Fibroblast of skin of left quadriceps (primary cell): Measurements from ENCODE around the gene TIGIT.
A peak's percentile ranks its signal among the peaks of the same experiment; 100 is the strongest.

ENCODE experiments used
- DNase-seq, 2 experiments: peaks; one replicate each; pipeline ENCODE4 v3.0.0-alpha.2; 2013; ENCODE audit warnings: low read depth in 2 of 2

The TIGIT gene

DNA sequence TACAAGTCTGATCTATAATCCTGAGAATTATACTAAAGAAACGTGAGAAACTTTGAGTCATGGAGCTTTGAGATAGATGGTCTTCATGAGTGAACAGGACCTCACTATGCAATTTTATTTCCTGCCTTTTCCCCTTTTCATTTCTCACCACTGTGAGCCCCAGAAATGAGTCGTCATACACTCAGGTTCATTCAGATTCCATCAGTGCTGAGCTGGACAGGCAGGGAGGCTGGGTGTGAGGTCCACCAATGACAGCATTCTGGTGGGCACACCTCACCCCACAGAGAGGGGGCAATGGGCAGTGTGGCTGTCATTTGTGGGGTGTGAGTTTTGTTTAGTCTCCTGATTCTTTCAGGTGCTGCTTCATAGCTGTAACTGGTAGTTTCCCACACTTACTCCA is 16.9 kb downstream of the TIGIT start:
- DNase-seq: no peak

DNA sequence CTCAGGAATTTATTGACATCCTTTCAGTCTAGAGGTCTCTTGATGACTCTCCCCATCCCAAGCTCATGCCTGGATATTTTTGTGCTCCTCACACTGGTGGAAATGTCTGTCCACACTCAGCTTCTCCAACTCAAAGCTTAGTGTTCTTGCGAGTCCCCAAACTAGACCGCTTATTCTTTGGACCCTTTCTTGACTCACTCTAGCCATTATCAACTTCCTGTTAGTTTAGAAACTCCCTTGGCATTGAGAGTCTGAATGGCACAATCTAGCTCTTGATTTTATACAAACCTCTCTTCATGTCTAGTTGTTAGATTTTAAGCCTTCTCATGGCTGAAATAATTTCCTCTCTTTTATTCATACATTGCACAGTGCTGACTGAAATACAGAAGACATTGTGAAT is 19.6 kb downstream of the TIGIT start:
- DNase-seq: no peak

DNA sequence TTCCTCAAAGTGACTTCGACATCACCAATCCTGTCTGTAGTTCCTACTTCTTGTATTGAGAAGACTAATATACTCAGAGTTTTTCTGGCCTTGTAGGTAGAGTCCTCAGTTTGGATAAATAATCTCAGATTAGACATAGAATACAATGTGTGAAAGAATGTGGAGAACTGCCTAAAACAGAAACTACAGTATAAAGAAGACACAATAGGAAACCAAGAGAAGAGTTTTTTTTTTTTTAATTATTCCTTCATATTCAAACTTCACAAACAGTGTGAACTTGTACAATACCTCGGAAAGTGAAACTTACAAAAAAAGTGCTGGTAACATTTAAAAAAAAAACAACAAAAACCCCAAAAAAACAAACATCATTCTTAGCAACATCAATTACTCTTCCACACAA is 20.5 kb downstream of the TIGIT start:
- DNase-seq: no peak

DNA sequence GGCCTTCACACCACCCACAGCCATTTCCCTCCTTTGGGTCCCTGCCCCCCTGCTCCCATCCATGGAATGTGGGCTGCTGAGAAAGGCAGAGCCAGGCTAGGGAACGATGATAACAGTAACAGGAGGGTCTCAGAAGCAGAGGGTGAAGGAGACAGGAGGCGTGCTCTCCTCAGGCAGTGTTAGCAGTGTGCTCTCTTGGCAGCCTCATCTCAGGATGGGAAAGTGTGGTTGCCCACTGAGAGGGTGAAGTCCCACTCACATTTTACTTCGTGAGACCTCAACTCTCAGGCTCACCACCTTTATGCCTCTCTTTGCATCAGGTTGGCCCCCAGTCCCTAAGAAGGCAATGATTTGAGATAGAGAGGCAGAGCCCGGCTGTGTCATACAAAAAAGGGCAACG is 24.5 kb downstream of the TIGIT start:
- DNase-seq: no peak

DNA sequence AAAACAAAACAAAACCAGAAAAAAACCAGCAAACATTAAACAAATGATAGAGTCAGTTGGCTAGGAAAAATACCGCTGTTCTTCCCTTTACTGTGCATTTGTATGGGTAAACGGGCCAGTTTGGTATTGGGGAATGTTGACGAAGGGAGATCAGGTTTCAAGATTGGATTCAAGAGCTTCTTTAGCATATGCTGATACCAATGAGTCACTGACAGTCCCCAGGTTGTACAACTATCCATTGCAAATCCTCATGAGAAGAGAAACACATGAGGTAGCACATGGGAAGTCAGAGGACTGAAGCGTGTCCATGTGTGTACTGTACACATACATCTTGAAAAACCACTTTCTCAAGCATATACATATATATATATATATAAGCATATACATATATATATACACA is 25.6 kb downstream of the TIGIT start:
- peak; percentile 17 to 22 for DNase-seq

DNA sequence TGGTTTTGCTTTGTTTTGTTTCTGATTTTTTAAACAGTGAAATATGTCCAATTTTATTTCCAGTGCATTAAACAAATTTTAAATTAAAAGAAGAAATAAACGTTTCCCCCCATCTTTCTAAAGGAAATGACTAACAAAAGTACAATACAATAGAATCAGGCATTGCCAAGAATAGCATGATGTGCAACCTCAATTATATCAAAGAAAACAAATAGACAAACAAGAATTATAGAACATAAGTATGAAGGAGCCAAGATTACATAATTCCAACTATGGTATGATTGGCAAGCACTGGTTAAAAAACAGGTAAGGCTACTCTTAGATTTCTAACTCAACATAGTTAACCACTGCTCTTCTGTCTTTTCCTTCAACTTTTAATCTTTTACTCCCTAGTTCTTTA is 26.4 kb downstream of the TIGIT start:
- DNase-seq: no peak

DNA sequence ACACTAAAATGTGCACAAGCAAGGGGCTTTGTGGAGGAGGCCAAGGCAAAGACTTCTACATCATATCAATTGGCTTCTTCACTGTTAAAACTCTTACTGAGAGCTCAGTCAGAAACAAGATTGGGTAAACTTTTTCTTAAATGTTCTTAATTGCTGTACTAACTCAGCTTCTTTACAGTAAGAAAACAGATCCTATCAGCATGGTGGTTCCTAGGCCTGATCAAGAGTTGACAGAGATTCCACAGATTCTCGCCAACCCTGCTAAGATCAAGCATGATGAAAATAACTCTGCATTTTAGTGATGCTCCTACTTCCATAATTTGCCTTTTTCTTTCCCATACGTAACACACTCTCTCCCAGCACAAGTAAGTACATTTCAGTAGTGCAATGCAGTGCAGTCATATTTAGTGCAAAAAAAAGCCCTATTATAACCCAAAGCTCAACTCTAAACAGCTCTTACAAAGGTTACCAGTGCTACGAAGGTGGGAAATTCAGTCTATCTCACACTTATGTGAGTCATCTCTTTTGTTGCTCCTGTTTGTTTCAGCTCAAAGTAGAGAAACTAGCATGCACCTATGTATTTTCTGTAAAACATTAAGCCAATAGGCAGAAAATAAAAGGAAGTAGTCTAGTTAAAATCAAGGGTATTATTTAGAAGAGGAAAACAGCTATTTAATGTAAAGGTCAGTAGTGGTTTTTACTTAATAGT is 29.9 kb downstream of the TIGIT start:
- no peak for DNase-seq

DNA sequence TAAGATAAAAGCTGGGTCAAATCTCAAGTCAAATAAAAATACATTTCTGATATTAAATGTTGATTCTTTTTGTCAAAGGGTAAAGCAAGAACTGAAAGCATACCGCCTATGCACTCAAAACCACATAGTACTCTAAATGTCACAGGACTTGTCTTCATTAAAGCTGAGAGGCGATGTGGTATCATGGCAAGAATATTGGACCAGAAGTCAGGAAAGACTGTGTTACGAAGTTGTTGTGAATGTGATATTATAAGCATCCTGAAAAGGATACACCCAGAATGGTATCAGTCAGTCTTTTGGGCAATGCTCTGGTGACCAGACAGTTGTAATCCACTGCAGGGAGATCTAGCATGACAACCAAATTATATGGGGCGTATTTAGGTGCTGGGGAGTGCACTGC is 33.8 kb downstream of the TIGIT start:
- no peak for DNase-seq

DNA sequence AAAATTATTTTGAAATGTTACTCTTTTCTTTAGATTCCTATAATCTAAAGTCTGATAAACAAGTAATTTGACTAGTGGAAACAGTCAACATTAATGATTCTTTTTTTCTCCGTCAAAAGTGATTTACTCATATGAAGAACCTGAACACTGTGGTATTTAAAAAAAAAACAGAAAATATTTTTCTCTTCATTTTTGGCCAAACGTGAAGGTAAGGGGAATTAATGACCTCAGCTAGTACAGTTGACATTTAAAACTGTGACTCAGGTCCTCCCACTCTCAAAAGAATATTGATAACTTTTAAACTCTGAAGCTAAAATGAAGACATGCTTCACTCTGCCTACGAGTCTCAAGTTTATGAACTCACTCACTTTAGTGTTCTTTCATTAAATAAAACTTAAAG is 34.5 kb downstream of the TIGIT start:
- no peak for DNase-seq

DNA sequence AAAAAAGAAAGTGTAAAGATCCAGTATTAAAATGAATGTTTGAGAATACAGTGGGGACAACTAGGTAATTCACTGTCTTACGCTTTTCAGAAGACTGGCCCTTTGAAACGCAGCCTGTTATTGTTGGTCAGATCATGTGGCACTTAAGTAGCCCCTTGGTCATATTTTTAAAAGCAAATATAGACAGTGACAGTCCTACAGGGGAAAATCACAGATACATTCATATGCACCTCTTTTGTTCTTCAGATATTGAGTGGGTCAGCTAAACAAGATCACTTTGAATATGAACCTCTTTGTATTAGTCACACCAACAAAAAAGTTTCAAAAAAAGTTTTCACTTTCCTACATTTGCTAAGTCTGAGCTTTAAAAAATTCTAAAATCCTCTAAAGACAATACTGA is 36.0 kb downstream of the TIGIT start:
- DNase-seq: no peak

DNA sequence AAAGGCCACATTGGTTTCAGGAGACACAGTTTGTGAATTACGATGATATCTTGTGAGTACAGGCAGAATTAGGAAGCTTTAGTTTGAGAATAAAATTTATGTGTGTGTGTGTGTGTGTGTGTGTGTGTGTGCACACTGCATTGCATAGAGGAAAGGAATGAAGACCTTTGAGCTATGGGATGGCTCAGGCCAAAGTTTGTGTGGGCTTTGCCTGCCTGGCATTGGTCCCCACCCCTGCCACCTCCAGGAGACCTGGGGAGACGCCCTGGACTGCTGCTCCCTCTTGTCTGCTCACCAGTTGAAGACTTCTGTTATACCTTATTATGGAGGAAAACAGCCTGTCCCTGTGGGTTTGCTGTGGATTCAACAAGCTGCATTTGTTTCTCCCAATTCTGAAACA is 37.2 kb downstream of the TIGIT start:
- DNase-seq: no peak

DNA sequence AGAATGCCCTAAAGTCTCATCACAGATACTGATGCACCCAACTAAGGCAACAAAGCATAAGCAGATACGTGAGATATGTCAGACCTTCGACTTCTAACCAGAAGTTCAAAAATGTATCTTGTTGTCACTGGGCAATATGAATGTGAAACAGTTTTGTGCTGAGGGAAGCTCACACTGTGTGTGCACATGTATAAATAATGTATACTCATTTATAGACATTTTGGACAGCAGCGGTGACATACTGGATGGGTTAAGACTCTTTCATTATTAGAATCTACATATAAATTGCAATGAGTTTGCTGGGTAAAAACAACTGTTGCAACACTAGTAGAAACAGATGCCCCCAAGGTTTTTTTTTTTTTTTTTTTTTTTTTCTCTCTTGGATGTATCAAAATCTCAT is 37.9 kb downstream of the TIGIT start:
- no peak for DNase-seq

DNA sequence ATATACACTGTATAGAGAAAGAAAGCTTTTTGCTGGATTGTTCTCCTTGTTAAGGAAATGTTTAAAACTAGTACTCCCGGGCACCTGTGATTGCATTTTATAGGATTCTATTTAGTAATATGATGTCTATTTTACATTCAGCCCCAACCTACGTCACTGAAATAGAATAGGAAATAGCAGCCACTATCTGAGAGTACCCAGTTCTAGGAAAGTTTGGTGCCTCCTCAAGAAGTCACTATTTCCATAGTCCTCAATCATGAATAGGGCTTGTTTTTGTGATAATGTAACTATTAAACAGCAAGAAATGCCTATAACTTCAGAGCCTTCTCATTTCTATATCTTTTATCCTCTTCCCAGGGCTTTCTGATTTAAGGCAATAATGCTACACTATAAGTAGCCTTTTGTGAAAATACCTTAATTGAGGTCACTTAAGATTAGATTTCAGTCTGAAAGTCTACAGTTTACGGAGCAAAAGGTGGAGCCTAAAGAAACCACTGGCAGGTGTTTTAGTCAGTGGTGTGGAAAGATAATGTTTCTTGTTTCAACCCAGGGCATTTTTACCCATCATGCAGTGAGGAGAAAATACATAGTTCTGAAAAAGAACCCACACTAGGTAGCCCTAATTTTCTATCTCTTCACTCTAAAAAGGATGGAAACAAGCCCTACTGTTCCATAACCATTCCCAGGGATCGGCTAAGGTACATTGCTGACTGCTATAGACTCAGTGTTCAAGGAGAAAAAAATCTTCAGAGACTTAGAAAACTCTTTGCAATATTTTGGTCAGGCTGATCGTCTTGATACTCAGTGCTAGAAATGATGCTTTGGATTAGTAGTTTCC is 38.7 kb downstream of the TIGIT start:
- no peak for DNase-seq

DNA sequence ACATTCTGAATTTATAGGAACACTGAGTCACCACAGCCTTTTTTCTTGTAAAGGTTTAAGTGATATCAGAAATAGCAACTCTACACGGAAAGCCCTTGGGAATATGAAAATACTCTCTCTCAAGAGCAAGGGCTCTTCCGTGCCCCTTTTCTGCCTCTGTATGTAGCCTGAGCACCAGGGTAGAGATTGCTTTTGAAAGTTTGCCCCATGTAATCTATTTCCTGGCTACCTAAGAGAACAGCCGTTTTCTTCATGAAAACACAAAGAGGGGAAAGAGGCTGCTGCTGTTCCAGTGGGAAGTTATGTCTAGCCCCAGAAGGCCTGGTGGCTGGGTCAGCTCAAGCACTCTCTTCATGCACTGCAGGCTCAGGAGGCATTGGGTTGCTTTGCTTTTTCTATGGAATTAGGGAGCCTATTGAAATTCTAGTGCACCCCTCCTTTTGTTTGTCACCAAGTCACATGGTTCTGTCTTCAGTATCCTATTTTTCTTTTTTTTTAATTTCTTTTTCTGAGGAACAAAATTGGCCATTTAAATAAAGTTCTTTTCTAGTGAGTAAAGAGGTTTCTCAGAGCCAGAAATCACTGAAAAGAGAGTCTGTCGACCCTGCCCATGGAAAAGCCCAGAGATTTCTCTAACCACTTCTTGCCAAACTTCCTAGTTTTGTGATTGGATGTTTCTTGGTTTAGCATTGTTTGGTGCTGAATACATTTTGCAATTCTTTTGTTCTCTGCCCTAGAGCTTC is 39.5 kb downstream of the TIGIT start:
- no peak for DNase-seq

DNA sequence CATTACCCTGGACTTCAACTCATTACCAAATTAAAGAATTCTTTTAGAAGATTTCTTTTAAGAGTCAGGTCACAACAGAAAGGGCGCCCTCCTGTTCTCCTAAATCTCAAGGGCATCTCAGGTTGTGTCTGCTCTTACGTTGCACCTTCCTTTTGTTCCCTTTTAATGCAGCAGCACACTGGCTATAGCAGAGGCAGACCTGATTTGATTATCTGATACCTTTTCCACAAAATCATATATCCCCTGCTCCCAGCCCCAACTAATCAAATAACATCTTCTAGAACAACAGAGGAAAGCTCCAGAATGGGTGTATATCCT is 40.1 kb downstream of the TIGIT start:
- DNase-seq: no peak

DNA sequence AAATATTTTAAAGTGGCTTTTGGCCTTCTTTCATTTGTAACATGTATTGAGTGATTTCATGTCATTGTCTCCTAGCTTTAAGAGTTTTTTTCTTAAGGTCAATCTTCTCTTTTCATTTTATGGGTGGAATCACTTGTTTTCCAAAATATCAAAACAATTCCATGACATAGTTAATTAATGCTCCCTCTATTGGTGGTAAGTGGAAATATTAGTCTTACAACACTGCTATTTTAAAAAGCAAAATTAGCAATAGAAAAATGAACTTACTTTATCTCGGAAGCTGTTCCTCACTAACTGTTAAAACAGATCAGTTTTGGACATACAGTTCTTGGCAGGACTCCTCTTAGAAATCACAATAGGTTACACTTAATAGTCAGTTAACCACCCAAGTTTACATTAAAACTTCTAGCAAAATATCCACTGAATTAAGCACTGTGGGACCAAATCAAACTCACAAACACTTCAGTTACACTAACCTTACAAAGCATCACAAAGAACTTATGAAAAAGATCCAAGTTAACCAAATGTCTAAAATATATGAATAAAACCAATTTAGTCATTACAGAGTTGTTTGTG is 42.4 kb downstream of the TIGIT start:
- DNase-seq: no peak

DNA sequence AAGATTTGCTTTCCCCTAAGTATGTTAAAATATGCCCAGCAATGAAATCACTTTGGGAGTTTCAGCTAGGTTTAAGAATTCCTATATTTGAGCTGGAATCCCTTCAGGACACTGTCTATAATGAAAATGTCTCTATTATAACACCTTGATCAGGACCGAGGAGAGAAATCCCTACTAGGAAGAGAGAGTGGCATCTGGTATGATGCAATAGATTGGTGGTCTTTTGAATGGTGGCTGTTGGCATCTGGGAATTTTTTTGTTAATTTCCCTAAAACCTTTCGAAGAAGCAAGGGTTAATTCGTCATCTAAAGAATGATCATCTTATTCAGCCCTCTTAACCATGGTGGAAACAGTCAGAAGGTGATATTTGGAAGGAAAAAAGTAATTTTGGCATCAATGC is 43.0 kb downstream of the TIGIT start:
- no peak for DNase-seq

DNA sequence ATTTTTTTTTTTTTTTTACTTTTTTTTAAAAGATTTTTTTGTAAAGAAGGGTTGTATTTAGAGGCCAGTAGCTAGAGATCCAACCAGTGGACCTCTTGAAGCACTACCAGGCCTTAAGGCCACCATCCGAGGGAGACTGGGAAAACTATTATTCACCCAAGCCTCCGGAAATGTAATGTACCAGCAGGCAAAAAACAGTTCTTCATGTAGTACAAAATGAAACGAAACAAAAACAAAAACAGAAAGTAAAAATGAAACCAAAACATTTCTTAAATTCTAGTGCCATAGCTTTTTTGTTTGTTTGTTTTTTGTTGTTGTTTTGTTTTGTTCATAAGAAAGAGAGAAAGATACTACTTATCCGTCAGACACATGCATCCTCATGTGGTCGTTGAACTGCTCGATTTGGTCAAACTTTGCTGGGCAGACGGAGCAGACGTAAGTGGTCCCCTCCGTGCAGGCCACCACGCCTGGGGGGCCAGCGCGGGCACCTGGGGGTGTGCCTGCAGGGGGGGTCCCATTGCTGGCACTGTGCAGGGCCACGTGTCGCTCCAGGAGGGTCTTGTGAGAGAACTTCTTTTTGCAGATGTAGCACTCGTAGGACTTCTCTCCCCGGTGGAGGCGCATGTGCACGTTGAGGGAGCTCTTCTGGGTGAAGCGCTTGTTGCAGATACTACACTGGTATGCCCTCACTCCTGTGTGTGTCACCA is 45.0 kb downstream of the TIGIT start:
- no peak for DNase-seq

DNA sequence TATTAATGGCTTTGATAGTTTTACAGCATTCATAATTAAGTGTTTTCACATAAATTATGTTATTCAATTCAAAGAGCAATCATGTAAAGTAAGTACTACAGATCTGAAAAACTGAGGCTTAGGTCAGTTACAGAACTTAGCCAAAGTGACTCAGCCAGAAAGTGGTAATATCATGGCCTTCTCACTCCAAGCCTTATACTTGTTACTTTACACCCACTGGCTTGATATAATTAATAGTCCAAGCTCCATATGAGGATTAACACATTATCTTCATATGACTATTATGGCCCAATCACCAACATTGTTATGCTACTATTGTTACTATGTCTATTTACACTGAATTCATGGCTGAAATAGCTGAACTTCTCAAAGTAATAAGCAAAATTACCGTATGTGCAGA is 50.7 kb downstream of the TIGIT start:
- no peak for DNase-seq

DNA sequence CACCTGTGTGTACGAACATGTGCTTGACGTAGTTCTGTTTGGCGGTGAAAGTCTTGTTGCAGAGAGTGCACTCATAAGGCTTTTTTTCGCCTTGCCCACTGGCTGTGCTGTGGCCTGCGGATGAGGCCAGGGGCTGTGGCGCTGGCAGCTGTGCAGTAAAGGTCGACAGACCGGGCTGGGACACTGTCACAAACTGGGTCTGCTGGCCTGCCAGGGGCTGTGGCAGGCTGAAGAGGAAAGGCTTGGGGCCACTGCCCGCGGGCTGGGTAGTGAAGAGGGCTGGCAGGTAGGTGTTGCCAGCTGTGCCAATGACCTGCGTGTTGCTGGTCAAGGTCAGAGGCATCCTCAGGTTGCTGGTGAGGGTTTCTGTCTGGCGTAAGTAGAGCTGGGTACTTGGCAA is 56.4 kb downstream of the TIGIT start:
- no peak for DNase-seq

DNA sequence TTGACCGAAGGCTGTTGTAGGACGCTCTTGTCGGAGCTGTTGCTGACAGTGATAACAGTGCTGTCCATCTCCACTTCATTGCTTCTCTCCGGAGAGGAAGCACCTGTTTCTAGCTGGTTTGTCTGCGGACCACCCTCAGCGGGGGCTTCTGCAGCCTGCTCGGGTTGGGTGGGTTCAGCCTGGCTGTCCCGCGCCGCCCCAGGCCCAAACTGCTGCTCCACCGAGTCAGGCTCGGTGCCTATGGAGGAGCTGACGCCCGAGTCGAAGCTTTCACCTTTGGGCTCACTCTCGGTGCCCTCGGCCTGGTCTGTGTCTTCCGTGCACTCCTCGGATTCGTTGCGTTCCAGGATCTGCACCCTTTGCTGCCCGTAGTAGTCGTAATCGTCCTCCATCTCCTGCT is 56.9 kb downstream of the TIGIT start:
- no peak for DNase-seq
